DMS153 (cell line): ENCODE data around the gene PPP2R1A.
"Not testable (repeated sequence)": the region's sequence is repeated elsewhere in the genome, so short reads cannot be mapped to it uniquely, and the experiment has no call there.

Source experiments
- DNase-seq: peaks from one replicate; lab custom pipeline; 2025; lab: John Stamatoyannopoulos, UW

The PPP2R1A gene

GRCh38 chr19:52200755-52201391 is 11.0 kb downstream of the PPP2R1A start:
- DNase-seq, result not testable (repeated sequence)

DNA sequence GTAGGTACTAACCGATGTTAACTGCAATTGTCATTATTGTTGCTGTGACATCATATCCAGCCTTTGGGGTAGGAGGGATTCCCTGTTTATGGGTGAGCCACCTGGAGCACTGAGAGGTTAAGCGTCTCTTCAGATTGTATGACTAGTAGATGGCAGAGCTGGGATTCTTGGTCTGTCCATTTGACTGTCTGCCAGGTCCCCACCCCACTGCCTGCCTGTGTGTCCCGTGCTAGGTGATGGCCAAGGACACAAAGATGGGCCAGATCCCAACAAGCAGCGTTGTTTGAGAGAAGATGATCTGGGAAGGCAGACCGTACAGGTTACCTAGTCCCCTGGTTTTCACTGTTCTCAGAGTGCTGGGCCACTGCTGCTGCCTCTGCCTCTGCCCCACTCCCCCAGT is 16.6 kb downstream of the PPP2R1A start:
- DNase-seq, result no peak

GRCh38 chr19:52211203-52211602 is 21.4 kb downstream of the PPP2R1A start:
- no peak for DNase-seq

- DNase-seq, result no peak
Observed at GRCh38 chr19:52211926-52212571, 22.2 kb downstream of the PPP2R1A start.

GRCh38 chr19:52212572-52213255 is 22.9 kb downstream of the PPP2R1A start:
- DNase-seq, result no peak

DNA sequence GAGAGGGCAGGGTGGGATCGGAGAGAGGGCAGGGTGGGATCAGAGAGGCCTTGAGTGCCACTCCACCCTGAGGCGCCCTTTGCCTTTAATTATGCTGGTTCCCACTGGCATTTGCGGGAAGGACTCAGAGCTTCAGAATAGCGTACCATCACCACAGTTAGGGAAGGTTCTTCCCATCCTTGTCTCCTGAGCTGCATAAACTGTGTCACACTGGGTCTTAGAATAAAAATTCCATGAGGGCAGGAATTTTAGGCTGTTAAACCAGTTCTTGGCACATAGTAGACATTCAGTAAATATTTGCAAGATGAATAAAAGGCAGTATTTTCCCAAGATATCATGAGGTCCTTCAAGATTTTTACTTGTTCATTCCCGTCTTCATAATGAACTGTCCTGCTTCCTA is 24.4 kb downstream of the PPP2R1A start:
- no peak for DNase-seq

GRCh38 chr19:52216401-52216800 is 26.5 kb downstream of the PPP2R1A start:
- DNase-seq, result no peak

DNA sequence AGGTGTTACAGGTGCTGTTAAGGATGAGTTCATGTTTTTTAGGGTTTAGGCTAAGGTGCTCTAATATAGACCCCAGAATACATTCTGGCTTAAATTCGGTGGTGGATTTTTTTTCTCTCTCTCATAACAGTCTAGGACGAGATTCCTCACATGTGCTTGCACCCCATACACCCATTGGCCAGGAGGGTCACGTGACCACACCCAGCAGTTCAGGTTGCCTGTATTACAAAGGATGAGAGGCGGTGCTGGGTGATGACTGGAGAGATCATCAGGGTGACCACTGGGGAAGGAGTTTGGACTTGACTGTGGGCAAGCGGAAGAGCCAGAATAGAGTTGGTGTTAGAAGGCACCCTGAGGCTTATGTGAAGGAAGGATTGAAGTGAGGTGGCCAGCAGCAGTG is 27.7 kb downstream of the PPP2R1A start:
- DNase-seq, result no peak

- no peak for DNase-seq
Observed at GRCh38 chr19:52219611-52220010, 29.8 kb downstream of the PPP2R1A start.

DNA sequence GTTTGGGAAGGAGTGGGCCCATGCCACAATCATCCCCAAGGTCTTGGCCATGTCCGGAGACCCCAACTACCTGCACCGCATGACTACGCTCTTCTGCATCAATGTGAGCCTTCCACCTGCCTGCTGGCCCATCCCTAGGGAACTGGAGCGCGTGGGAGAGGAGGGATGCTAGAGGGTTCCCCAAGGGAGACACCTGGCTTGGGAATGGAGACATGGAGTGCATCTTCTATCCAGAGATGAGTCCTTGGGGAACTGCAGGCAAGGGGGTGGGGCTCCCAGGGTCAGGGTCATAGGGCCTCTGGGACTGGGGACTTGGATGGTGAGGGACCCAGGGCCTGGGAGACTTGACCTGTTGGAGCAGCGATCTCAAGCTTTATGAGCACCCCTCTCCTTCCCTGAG is 31.2 kb downstream of the PPP2R1A start:
- no peak for DNase-seq

GRCh38 chr19:52221831-52222375 is 32.1 kb downstream of the PPP2R1A start:
- no peak for DNase-seq

DNA sequence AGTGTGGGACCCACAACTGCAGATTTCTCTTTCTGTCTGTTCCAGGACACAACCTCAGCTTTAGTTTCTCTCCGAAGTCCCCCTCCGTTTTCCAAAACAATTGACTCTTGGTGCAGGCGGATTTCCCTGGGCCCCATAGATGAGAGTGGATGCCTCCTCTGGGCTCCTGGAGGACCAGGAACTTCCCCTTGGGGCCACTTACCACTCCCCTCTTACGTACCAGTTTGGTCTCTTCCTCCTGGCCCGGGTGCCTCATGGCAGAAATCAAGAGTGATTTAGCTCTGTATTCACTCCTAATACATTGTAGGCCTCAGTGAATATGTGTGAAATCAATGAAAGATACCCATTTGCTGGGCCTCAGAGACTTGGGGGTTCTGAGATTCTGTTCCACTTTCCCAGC is 34.4 kb downstream of the PPP2R1A start:
- no peak for DNase-seq

DNA sequence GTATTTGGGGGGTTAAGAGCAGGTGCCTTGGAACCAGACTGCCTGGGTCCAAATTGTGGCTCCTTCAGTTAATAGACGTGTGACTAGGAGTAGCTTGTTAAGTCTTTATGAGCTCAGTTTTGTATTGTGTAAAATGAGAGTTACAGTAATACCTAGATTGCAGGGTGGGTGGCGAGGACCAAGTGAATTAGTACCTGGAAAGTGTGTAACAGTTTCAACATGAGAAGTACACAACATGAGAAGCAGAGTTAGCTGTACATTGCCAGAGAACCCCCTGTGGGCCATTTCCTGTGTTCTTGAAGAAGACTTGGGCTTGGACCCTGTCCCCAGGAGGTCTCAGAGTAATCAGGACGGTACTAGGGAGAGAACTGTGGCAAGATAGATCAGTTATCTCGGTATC is 36.8 kb downstream of the PPP2R1A start:
- DNase-seq, result no peak

DNA sequence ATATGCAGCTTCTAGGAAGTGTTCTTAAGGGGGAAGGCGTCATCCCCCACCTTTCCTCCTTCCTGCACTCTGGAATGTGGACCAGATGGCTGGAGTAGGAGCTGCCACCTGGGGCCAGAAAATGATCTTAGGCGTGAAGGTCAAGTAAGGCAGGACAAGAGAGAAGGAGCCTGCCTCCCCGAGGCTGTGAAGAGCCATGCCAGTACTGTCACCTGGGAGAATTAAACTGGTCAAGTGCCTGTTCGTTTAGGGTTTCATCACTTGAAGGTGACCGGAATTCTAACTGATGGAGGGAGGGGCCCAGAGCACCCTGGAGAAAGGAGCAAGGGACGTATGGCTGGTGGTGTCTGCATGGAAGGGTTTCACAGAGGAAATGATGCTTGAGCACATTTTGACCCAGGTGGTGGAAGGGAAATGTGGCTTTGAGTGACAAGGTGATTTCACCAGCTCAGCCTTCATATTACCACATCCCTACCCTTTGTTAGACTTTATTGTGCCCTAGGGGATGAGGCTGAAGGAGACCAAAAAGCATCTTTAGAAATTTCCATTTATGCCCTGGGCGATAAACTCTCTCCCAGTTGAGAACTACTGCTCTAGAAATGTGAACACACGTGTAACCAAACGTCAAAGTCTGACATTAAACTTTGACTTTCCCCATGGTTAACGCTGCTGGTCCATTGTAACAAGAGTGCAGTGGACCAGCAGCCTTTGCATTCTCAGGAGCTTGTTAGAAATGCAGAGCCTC is 37.5 kb downstream of the PPP2R1A start:
- DNase-seq, result no peak

DNA sequence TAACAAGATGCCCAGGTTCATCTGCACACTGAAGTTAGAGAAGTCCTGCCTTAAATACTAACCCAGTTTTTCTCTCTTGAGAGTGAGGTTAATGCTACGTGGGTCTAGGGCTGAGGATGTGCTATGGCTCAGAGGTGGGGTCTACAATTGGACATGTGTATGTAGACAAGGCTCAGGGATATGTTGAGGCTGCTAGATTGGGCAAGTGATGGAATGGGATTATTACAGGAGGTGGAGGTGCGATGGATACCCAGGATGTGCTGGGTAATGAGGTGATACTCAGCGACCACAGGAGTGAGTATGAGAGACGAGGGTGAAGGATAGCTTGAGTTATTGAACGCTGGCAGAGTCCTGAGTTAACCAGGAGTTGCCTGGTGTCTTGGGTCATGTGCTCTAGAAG is 38.1 kb downstream of the PPP2R1A start:
- no peak for DNase-seq

DNA sequence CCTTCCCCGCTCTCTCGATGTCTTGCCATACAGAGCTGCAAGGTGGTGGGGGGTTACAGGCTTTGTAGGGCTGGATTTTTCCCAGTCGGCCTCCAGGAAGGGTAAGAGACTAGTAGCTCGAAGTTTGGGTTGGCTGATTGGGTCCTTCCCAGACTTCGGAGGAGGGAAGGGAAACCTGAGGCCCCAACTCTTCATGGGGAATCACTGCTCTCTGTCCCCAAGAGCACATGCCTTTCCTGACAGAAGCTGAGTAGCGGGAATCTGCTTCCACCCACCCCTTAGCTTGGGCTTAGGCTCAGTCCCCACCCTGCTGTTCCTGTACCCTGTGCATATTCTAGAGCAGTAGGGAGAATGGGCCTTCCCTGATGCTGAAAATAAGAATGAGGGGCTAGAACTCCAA is 39.7 kb downstream of the PPP2R1A start:
- no peak for DNase-seq

DNA sequence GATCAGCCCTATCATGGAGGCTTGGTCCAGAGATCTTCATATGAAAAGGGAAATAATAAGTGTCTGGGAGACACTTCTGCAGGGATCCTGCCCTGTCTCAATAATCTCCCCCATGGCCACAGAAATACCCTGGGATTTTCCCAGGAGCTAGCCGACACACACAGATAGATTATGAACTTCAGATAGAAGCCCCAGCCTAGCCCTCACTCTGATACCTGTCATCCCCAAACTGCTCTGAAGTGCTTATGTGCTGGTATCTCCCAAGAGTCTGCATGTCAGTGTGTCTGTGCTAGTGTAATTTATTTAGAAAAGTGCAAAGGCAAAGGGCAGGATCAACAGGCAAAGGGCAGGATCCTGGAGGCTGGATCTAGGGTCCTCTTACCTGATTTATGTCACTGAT is 40.8 kb downstream of the PPP2R1A start:
- DNase-seq, result no peak

DNA sequence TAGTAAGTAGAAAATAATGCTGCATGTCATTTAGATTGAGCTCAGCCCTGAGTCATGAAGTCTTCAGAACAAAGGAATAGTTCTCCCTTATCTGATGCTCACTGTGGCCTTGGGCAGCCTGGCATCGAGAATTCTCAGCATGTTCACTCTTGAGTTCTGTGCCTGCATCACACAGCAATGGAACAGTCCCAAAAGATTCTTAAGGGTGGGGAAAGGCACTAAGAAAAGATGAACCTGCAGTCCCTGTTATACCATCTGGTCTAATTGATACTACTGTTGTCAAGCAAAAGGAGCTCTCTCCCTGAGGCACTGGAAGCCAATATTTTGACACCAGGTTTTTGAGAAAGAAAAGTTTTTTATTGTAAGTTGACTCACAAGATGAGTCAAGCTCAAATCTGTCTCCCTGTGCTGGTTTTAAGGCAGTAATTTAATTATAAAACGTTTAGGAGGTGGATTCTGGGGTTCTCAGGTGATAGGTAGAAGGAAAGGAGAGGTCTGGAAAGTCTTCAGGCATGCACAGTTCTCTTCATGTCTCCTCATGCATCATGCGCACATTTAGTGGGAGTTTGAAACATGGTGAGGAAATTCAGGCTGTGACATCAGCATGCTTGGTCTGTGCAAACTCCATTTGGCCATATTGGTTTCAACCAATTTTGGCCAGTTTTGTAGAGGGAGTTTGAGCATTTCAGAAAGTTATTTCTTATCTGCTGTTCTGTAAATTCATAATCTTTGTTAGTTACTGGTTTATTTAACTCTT is 41.5 kb downstream of the PPP2R1A start:
- no peak for DNase-seq

GRCh38 chr19:52234406-52234805 is 44.6 kb downstream of the PPP2R1A start:
- DNase-seq, result no peak

DNA sequence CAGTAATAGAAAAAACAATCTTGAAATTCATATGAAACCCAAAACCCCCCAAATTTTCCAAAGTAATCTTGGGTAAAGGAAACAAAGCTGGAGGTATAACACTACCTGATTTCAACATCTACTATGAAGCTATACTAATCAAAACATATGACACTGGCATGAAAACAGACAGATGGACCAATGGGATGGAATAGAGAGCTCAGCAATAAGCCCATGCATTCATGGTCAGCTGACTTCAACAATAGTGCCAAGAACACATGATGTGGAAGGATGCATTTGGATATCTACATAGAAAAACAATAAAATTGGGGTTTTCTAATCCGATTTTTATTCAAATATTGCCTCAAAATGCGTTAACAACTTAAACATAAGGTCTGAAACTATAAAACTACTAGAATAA is 47.3 kb downstream of the PPP2R1A start:
- DNase-seq, result no peak

DNA sequence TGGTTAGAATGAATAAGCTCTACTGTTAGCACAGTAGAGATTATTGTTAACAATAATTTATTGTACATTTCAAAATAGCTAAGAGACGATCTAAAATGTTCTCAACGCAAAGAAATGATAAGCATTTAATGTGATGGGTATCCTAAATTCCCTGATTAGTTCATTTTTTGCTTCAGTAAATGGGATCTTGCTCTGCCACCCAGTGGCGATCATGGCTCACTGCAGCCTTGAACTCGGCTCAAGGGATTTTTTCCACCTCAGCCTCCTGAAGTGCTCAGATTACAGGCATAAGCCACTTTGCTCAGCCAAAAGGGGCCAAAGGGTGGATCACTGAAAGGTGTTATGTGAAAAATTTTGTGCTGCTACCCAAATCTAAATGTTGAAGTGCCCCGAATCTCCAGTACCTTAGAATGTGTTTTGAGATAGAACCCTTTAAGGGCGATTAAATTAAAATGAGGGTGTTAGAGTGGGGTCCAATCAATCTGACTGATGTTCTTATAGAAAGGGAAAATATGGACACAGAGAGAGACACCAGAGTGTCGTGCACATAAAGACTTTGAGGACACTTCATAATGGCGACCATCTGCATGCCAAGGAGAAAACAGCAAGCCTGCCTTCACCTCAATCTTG is 48.0 kb downstream of the PPP2R1A start:
- peak; percentile 9 for DNase-seq
